ENCODE measurements around the gene RANBP17. TPM values are rescaled to one million over a fixed set of nuclear protein-coding genes. Genes with fewer than 3 reads are reported as not detected.

Gene RANBP17
- total and polyA plus RNA-seq, 2 of the 4 experiments (the other 2 are of a cell fraction): 8.2 to 29.0 TPM

DNA sequence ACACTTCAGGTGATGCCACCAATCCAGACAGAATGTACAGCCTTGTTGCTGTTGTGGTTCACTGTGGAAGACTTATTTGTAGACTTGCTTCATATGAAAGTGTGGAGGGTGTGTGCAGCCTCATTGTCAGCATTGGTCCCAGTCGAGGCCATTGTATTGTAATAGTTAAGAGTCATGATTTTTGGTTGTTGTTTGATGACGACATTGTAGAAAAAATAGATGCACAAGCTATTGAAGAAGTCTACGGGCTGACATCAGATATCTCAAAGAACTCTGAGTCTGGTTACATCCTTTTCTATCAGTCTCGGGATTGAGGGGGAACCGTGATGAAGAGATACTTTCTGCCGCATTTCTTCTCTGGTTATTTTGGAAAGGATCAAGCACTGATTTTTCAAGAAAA, 390.9 kb downstream of the RANBP17 start:
- TF ChIP-seq POLR2A (IDR thresholded peaks at IDR 0.05; ENCODE audit: low read depth, low read length): no peak
- TF ChIP-seq RCOR1 (IDR thresholded peaks at IDR 0.05; ENCODE audit: insufficient replicate concordance, low read length): no peak
- no peak for TF ChIP-seq MAZ (IDR thresholded peaks at IDR 0.05; ENCODE audit: borderline replicate concordance, low read depth, low read length)
- no peak for TF ChIP-seq RFX5 (IDR thresholded peaks at IDR 0.05; ENCODE audit: low read depth, low read length)
- TF ChIP-seq RAD21 (IDR thresholded peaks at IDR 0.05; ENCODE audit: low read length): no peak
- TF ChIP-seq, protein P1, sequence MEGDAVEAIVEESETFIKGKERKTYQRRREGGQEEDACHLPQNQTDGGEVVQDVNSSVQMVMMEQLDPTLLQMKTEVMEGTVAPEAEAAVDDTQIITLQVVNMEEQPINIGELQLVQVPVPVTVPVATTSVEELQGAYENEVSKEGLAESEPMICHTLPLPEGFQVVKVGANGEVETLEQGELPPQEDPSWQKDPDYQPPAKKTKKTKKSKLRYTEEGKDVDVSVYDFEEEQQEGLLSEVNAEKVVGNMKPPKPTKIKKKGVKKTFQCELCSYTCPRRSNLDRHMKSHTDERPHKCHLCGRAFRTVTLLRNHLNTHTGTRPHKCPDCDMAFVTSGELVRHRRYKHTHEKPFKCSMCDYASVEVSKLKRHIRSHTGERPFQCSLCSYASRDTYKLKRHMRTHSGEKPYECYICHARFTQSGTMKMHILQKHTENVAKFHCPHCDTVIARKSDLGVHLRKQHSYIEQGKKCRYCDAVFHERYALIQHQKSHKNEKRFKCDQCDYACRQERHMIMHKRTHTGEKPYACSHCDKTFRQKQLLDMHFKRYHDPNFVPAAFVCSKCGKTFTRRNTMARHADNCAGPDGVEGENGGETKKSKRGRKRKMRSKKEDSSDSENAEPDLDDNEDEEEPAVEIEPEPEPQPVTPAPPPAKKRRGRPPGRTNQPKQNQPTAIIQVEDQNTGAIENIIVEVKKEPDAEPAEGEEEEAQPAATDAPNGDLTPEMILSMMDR (conservative IDR thresholded peaks at IDR 0.05; ENCODE audit: low read depth, low read length): no peak
- no peak for TF ChIP-seq MXI1 (IDR thresholded peaks at IDR 0.05; ENCODE audit: borderline replicate concordance, low read depth, low read length)
- TF ChIP-seq CEBPB (IDR thresholded peaks at IDR 0.05; ENCODE audit: low read depth, low read length): no peak
- TF ChIP-seq, protein P2, sequence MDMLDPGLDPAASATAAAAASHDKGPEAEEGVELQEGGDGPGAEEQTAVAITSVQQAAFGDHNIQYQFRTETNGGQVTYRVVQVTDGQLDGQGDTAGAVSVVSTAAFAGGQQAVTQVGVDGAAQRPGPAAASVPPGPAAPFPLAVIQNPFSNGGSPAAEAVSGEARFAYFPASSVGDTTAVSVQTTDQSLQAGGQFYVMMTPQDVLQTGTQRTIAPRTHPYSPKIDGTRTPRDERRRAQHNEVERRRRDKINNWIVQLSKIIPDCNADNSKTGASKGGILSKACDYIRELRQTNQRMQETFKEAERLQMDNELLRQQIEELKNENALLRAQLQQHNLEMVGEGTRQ (IDR thresholded peaks at IDR 0.05; ENCODE audit: low read depth, low read length): no peak
- no peak for TF ChIP-seq CHD1 (IDR thresholded peaks at IDR 0.05; ENCODE audit: low read depth, low read length)
- TF ChIP-seq BHLHE40 (IDR thresholded peaks at IDR 0.05; ENCODE audit: low read depth, low read length): no peak
- no peak for TF ChIP-seq SMC3 (IDR thresholded peaks at IDR 0.05; ENCODE audit: low read depth, low read length)
- no peak for TF ChIP-seq NFE2L2 (IDR thresholded peaks at IDR 0.05; ENCODE audit: low read depth, low read length)
- no peak for TF ChIP-seq FOS (IDR thresholded peaks at IDR 0.05; ENCODE audit: low read depth, low read length)
- TF ChIP-seq MAFK (IDR thresholded peaks at IDR 0.05; ENCODE audit: low read depth, low read length): no peak
- TF ChIP-seq, protein P3, sequence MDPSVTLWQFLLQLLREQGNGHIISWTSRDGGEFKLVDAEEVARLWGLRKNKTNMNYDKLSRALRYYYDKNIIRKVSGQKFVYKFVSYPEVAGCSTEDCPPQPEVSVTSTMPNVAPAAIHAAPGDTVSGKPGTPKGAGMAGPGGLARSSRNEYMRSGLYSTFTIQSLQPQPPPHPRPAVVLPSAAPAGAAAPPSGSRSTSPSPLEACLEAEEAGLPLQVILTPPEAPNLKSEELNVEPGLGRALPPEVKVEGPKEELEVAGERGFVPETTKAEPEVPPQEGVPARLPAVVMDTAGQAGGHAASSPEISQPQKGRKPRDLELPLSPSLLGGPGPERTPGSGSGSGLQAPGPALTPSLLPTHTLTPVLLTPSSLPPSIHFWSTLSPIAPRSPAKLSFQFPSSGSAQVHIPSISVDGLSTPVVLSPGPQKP (IDR thresholded peaks at IDR 0.05; ENCODE audit: borderline replicate concordance, low read depth, low read length): no peak
- Histone ChIP-seq H4K8ac (ENCODE audit: low read depth in 2 of 2, low read length in 2 of 2) (no peak overlapping the region), H3K23ac (ENCODE audit: low read depth, low read length) (no peak overlapping the region), H3K9me3 (ENCODE audit: control insufficient read depth, insufficient read depth, low read length) (peaks cover 7% of the 10 kb centered on the region), H2BK120ac (ENCODE audit: low read depth, low read length) (no peak overlapping the region), H3K4me3 (ENCODE audit: insufficient read depth, low read depth, low read length) (no peak overlapping the region), H4K91ac (ENCODE audit: insufficient read depth, low read depth, low read length) (no peak overlapping the region), H3K9ac (ENCODE audit: low read depth, low read length) (no peak overlapping the region), H4K20me1 (ENCODE audit: insufficient read depth, low read length) (no peaks in the 10 kb centered on the region), H3K9me1 (ENCODE audit: insufficient read depth, low read length) (no peaks in the 10 kb centered on the region), H3K27me3 (ENCODE audit: control insufficient read depth, insufficient read depth, low read length) (no peaks in the 10 kb centered on the region), H3K18ac (ENCODE audit: low read depth, low read length) (no peak overlapping the region), H2BK15ac (ENCODE audit: low read depth, low read length) (no peak overlapping the region), H4K5ac (ENCODE audit: low read depth, low read length) (no peak overlapping the region), H3K4me2 (ENCODE audit: low read depth, low read length) (no peak overlapping the region), H2AK9ac (replicated peaks; ENCODE audit: low read depth, low read length, poor library complexity) (no peak overlapping the region), H2AFZ (replicated peaks; ENCODE audit: low read length, poor library complexity) (no peak overlapping the region), H3K27ac (ENCODE audit: insufficient read depth, low read length) (no peak overlapping the region), H2BK5ac (ENCODE audit: low read depth, low read length, poor library complexity, severe bottlenecking) (no peak overlapping the region), H2AK5ac (ENCODE audit: low read depth, low read length) (no peak overlapping the region), H2BK20ac (ENCODE audit: low read depth, low read length) (no peak overlapping the region), H3K56ac (ENCODE audit: extremely low read depth, insufficient read depth, low read length) (no peak overlapping the region), H3K36me3 (ENCODE audit: control insufficient read depth, insufficient read depth, low read length) (peaks cover 6% of the 10 kb centered on the region), H3K79me1 (ENCODE audit: low read depth in 1 of 2, low read length in 2 of 2) (no peaks in the 10 kb centered on the region), H3K4me1 (ENCODE audit: control insufficient read depth, insufficient read depth, low read length) (no peaks in the 10 kb centered on the region), H3K4ac (ENCODE audit: low read depth, low read length) (no peak overlapping the region), H3K14ac (replicated peaks; ENCODE audit: low read depth, low read length) (no peak overlapping the region)
- ChIA-PET POLR2A (ENCODE audit: unreplicated experiment) (no interaction called here), CTCF (no interaction called here)
- intact Hi-C loops (cut with micrococcal nuclease): no loop called here
- BruUV-seq (replicated peaks): no TSS peak
- dilution Hi-C loops (cut with HindIII; ENCODE audit: low sequenced_read_pairs, unreplicated experiment): no loop called here
- in situ Hi-C loops (cut with MboI; ENCODE audit: low sequenced_read_pairs): no loop called here
- DNase-seq: no peak
- no peak for ATAC-seq (ENCODE audit: low read depth)
- 92% methylated on average over 2 of the region's 6 CpGs; no CpG with 5 or more reads in 1 of the 2 experiments for WGBS, 2 experiments (ENCODE audit: extremely low coverage in 2 of 2, insufficient read length in 1 of 2)

Measured in IMR-90 (cell line).